ENCODE measurements around the gene CELF1.
"Not testable (repeated sequence)": the region's sequence is repeated elsewhere in the genome, so short reads cannot be mapped to it uniquely, and the experiment has no call there.

The CELF1 gene

GRCh38 chr11:47538741-47539565 is 14.0 kb downstream of the CELF1 start:
- DNase-seq (ENCODE audit: low spot score) = peak; percentile 15

GRCh38 chr11:47536915-47537314 is 16.0 kb downstream of the CELF1 start:
- DNase-seq (ENCODE audit: low spot score) = no peak

- DNase-seq (ENCODE audit: low spot score) = no peak
Measured at GRCh38 chr11:47534704-47535251, 18.2 kb downstream of the CELF1 start.

- no peak for DNase-seq (ENCODE audit: low spot score)
Measured at GRCh38 chr11:47533690-47534151, 19.2 kb downstream of the CELF1 start.

- no peak for DNase-seq (ENCODE audit: low spot score)
Measured at GRCh38 chr11:47532597-47533213, 20.2 kb downstream of the CELF1 start.

- DNase-seq (ENCODE audit: low spot score) = no peak
Measured at GRCh38 chr11:47531666-47532065, 21.3 kb downstream of the CELF1 start.

GRCh38 chr11:47530721-47531120 is 22.2 kb downstream of the CELF1 start:
- not testable (repeated sequence) for DNase-seq (ENCODE audit: low spot score)

GRCh38 chr11:47529951-47530350 is 23.0 kb downstream of the CELF1 start:
- DNase-seq (ENCODE audit: low spot score) = no peak

- DNase-seq (ENCODE audit: low spot score) = no peak
Measured at GRCh38 chr11:47527186-47527585, 25.7 kb downstream of the CELF1 start.

GRCh38 chr11:47526032-47526431 is 26.9 kb downstream of the CELF1 start:
- DNase-seq (ENCODE audit: low spot score) = not testable (repeated sequence)

GRCh38 chr11:47524291-47524874 is 28.5 kb downstream of the CELF1 start:
- no peak for DNase-seq (ENCODE audit: low spot score)

GRCh38 chr11:47523490-47524225 is 29.3 kb downstream of the CELF1 start:
- DNase-seq (ENCODE audit: low spot score) = peak; percentile 26

GRCh38 chr11:47518212-47518964 is 34.5 kb downstream of the CELF1 start:
- DNase-seq (ENCODE audit: low spot score) = no peak

GRCh38 chr11:47516984-47517853 is 35.7 kb downstream of the CELF1 start:
- DNase-seq (ENCODE audit: low spot score) = no peak

GRCh38 chr11:47516155-47516554 is 36.8 kb downstream of the CELF1 start:
- no peak for DNase-seq (ENCODE audit: low spot score)

- no peak for DNase-seq (ENCODE audit: low spot score)
Measured at GRCh38 chr11:47514825-47515647, 37.9 kb downstream of the CELF1 start.

- no peak for DNase-seq (ENCODE audit: low spot score)
Measured at GRCh38 chr11:47512701-47513100, 40.2 kb downstream of the CELF1 start.

GRCh38 chr11:47511917-47512316 is 41.0 kb downstream of the CELF1 start:
- no peak for DNase-seq (ENCODE audit: low spot score)

GRCh38 chr11:47510209-47510608 is 42.7 kb downstream of the CELF1 start:
- DNase-seq (ENCODE audit: low spot score) = no peak
